Fibroblast of peridontal ligament (primary cell): Measurements from ENCODE around the gene RTP1.
"Not testable (repeated sequence)": the region's sequence is repeated elsewhere in the genome, so short reads cannot be mapped to it uniquely, and the experiment has no call there.

Experiments used
- DNase-seq: peaks from one replicate; pipeline ENCODE4 v3.0.0-alpha.2; 2010; ENCODE audit errors: extremely low read depth

RTP1 gene

GRCh38 chr3:187198490-187198889, 1.2 kb downstream of the RTP1 start:
- DNase-seq, result no peak

GRCh38 chr3:187199463-187200050, 2.3 kb downstream of the RTP1 start:
- DNase-seq, result not testable (repeated sequence)

GRCh38 chr3:187205683-187206082, 8.4 kb downstream of the RTP1 start:
- DNase-seq, result no peak

- no peak for DNase-seq
Measured at GRCh38 chr3:187207062-187207461, 9.8 kb downstream of the RTP1 start.

GRCh38 chr3:187207624-187208023, 10.3 kb downstream of the RTP1 start:
- DNase-seq, result peak; percentile 51

- peak; percentile 56 for DNase-seq
Measured at GRCh38 chr3:187208159-187208558, 10.9 kb downstream of the RTP1 start.

GRCh38 chr3:187209491-187209890, 12.2 kb downstream of the RTP1 start:
- peak; percentile 78 for DNase-seq

- DNase-seq, result no peak
Measured at GRCh38 chr3:187210091-187210490, 12.8 kb downstream of the RTP1 start.

GRCh38 chr3:187210545-187211327, 13.4 kb downstream of the RTP1 start:
- DNase-seq, result peak; percentile 94

- peak; percentile 34 for DNase-seq
Measured at GRCh38 chr3:187211532-187212195, 14.4 kb downstream of the RTP1 start.

GRCh38 chr3:187212196-187212545, 14.9 kb downstream of the RTP1 start:
- no peak for DNase-seq

- DNase-seq, result no peak
Measured at GRCh38 chr3:187212705-187213104, 15.4 kb downstream of the RTP1 start.

GRCh38 chr3:187213616-187214015, 16.3 kb downstream of the RTP1 start:
- no peak for DNase-seq

- no peak for DNase-seq
Measured at GRCh38 chr3:187215460-187215859, 18.2 kb downstream of the RTP1 start.

- DNase-seq, result no peak
Measured at GRCh38 chr3:187222801-187223200, 25.5 kb downstream of the RTP1 start.

GRCh38 chr3:187223799-187224198, 26.5 kb downstream of the RTP1 start:
- DNase-seq, result peak; percentile 21

GRCh38 chr3:187227658-187228258, 30.5 kb downstream of the RTP1 start:
- DNase-seq, result peak; percentile 83

GRCh38 chr3:187228740-187229139, 31.5 kb downstream of the RTP1 start:
- no peak for DNase-seq

GRCh38 chr3:187230011-187230410, 32.7 kb downstream of the RTP1 start:
- DNase-seq, result peak; percentile 14

- DNase-seq, result no peak
Measured at GRCh38 chr3:187236962-187237361, 39.7 kb downstream of the RTP1 start.

- DNase-seq, result peak; percentile 71
Measured at GRCh38 chr3:187237741-187238140, 40.5 kb downstream of the RTP1 start.

GRCh38 chr3:187238239-187238638, 41.0 kb downstream of the RTP1 start:
- DNase-seq, result no peak

GRCh38 chr3:187238835-187239234, 41.5 kb downstream of the RTP1 start:
- peak; percentile 56 for DNase-seq
